Trophoblast cell (in vitro differentiated cells and primary cell): ENCODE measurements around the gene GGTLC1.

Source experiments
- DNase-seq, 2 donors: peaks; one replicate each; pipeline ENCODE4 v3.0.0-alpha.2; 2016
- H2AFZ ChIP-seq: 2 replicates; pipeline ENCODE4 v1.6.1; 2013; ENCODE audit warnings: low read length, moderate library complexity, mild to moderate bottlenecking; ENCODE audit not compliant: insufficient read depth, poor library complexity
- H2AK5ac ChIP-seq: 2 replicates; pipeline ENCODE4 v1.6.1; 2013; ENCODE audit warnings: mild to moderate bottlenecking, low read length
- H2BK120ac ChIP-seq: 2 replicates; pipeline ENCODE4 v1.6.1; 2013; ENCODE audit warnings: low read length, mild to moderate bottlenecking, moderate library complexity; ENCODE audit not compliant: insufficient read depth, poor library complexity
- H2BK12ac ChIP-seq: 2 replicates; pipeline ENCODE4 v1.6.1; 2013; ENCODE audit warnings: mild to moderate bottlenecking, low read length, moderate library complexity
- H2BK5ac ChIP-seq: 2 replicates; pipeline ENCODE4 v1.6.1; 2013; ENCODE audit warnings: low read length, low read depth, moderate library complexity, mild to moderate bottlenecking; ENCODE audit not compliant: poor library complexity
- H3K14ac ChIP-seq: 2 replicates; pipeline ENCODE4 v1.6.1; 2013; ENCODE audit warnings: mild to moderate bottlenecking, low read length
- H3K18ac ChIP-seq: 2 replicates; pipeline ENCODE4 v1.6.1; 2013; ENCODE audit warnings: mild to moderate bottlenecking, low read length
- H3K23ac ChIP-seq: 2 replicates; pipeline ENCODE4 v1.6.1; 2013; ENCODE audit warnings: low read length
- H3K27ac ChIP-seq: 2 replicates; pipeline ENCODE4 v1.5.1; 2013; ENCODE audit warnings: low read depth, mild to moderate bottlenecking, inconsistent platforms, low read length, moderate library complexity
- H3K27me3 ChIP-seq: 2 replicates; pipeline ENCODE4 v1.6.1; 2013; ENCODE audit warnings: inconsistent platforms, mild to moderate bottlenecking, low read length, moderate library complexity; ENCODE audit not compliant: insufficient read depth
- H3K36me3 ChIP-seq, 2 experiments: 1 replicate in 1 of 2; 2 replicates in 1 of 2; pipeline ENCODE4 v1.6.1; 2013; ENCODE audit warnings: low read length in 2 of 2, mild to moderate bottlenecking in 2 of 2, moderate library complexity in 1 of 2; ENCODE audit not compliant: insufficient read depth in 2 of 2, control insufficient read depth in 1 of 2
- H3K4ac ChIP-seq: 2 replicates; pipeline ENCODE4 v1.6.1; 2013; ENCODE audit warnings: low read depth, mild to moderate bottlenecking, low read length, moderate library complexity
- H3K4me1 ChIP-seq, 2 experiments: 1 replicate in 1 of 2; 2 replicates in 1 of 2; pipeline ENCODE4 v1.6.1; 2013; ENCODE audit warnings: low read length in 2 of 2, mild to moderate bottlenecking in 2 of 2, moderate library complexity in 1 of 2; ENCODE audit not compliant: insufficient read depth in 2 of 2, control insufficient read depth in 1 of 2
- H3K4me2 ChIP-seq: 2 replicates; pipeline ENCODE4 v1.6.1; 2013; ENCODE audit warnings: inconsistent platforms, mild to moderate bottlenecking, low read length, moderate library complexity
- H3K4me3 ChIP-seq: 2 replicates; pipeline ENCODE4 v1.5.1; 2013; ENCODE audit warnings: mild to moderate bottlenecking, low read depth, low read length, inconsistent platforms
- H3K79me1 ChIP-seq: one replicate; pipeline ENCODE4 v1.6.1; 2013; ENCODE audit warnings: low read length
- H3K79me2 ChIP-seq: 2 replicates; pipeline ENCODE4 v1.6.1; 2013; ENCODE audit warnings: low read length, mild to moderate bottlenecking; ENCODE audit not compliant: control insufficient read depth, insufficient read depth, poor library complexity
- H3K9ac ChIP-seq: 2 replicates; pipeline ENCODE4 v1.6.1; 2013; ENCODE audit warnings: mild to moderate bottlenecking, low read length
- H3K9me3 ChIP-seq: 2 replicates; pipeline ENCODE4 v1.6.1; 2013; ENCODE audit warnings: low read depth, mild to moderate bottlenecking, control low read depth, inconsistent platforms, low read length; ENCODE audit not compliant: insufficient read depth
- H4K12ac ChIP-seq: 2 replicates; pipeline ENCODE4 v1.6.1; 2013; ENCODE audit warnings: low read depth, mild to moderate bottlenecking, low read length, moderate library complexity
- H4K8ac ChIP-seq: 2 replicates; pipeline ENCODE4 v1.6.1; 2013; ENCODE audit warnings: low read depth, mild to moderate bottlenecking, low read length, moderate library complexity
- H4K91ac ChIP-seq: one replicate; pipeline ENCODE4 v1.6.1; 2013; ENCODE audit warnings: low read depth, mild to moderate bottlenecking, low read length, moderate library complexity
- WGBS: extraction: QIAGEN DNeasy Blood & Tissue Kit; methylation state at CpG from one replicate; pipeline ENCODE4 v1.1.7; 2013; ENCODE audit warnings: missing lambda C conversion rate; ENCODE audit not compliant: insufficient read length, insufficient coverage; ENCODE audit errors: extremely low coverage; 5-methylcytosine and 5-hydroxymethylcytosine counted together

GGTLC1 gene

GRCh38 chr20:24017458-24017755 lies 28.8 kb upstream of the GGTLC1 start:
- no peaks in the 10 kb centered on the region for H3K36me3 ChIP-seq
- H3K4me2 ChIP-seq, result no peak overlapping the region
- no peak overlapping the region for H2BK120ac ChIP-seq
- H3K18ac ChIP-seq, result no peak overlapping the region
- WGBS, result no CpG with 5 or more reads among the region's 3 CpGs
- H2AK5ac ChIP-seq, result no peak overlapping the region
- H3K9me3 ChIP-seq, result no peaks in the 10 kb centered on the region
- no peak for DNase-seq
- no peaks in the 10 kb centered on the region for H3K4me1 ChIP-seq
- H4K12ac ChIP-seq, result no peak overlapping the region
- no peaks in the 10 kb centered on the region for H3K79me1 ChIP-seq
- no peak overlapping the region for H3K4me3 ChIP-seq
- no peak overlapping the region for H3K23ac ChIP-seq
- H4K91ac ChIP-seq, result no peak overlapping the region
- H3K9ac ChIP-seq, result no peak overlapping the region
- no peaks in the 10 kb centered on the region for H3K27me3 ChIP-seq
- H2BK12ac ChIP-seq, result no peak overlapping the region
- H3K79me2 ChIP-seq, result no peaks in the 10 kb centered on the region
- no peak overlapping the region for H3K4ac ChIP-seq
- no peak overlapping the region for H2AFZ ChIP-seq
- H2BK5ac ChIP-seq, result no peak overlapping the region
- H4K8ac ChIP-seq, result no peak overlapping the region
- H3K14ac ChIP-seq, result no peak overlapping the region
- no peak overlapping the region for H3K27ac ChIP-seq

- H3K79me2 ChIP-seq, result no peaks in the 10 kb centered on the region
- no peak overlapping the region for H3K4ac ChIP-seq
- no peaks in the 10 kb centered on the region for H3K9me3 ChIP-seq
- no peaks in the 10 kb centered on the region for H3K36me3 ChIP-seq
- H3K14ac ChIP-seq, result no peak overlapping the region
- no peaks in the 10 kb centered on the region for H3K4me1 ChIP-seq
- no peak overlapping the region for H3K9ac ChIP-seq
- no peak overlapping the region for H2AFZ ChIP-seq
- H3K4me3 ChIP-seq, result no peak overlapping the region
- no peak overlapping the region for H3K27ac ChIP-seq
- no peak overlapping the region for H4K12ac ChIP-seq
- H3K18ac ChIP-seq, result no peak overlapping the region
- no peak overlapping the region for H2BK12ac ChIP-seq
- no peak overlapping the region for H2BK120ac ChIP-seq
- H2AK5ac ChIP-seq, result no peak overlapping the region
- no peaks in the 10 kb centered on the region for H3K79me1 ChIP-seq
- no peak overlapping the region for H2BK5ac ChIP-seq
- no CpG with 5 or more reads among the region's 8 CpGs for whole genome bisulfite sequencing
- no peak overlapping the region for H4K91ac ChIP-seq
- H3K23ac ChIP-seq, result no peak overlapping the region
- no peak overlapping the region for H3K4me2 ChIP-seq
- DNase-seq, result no peak
- H4K8ac ChIP-seq, result no peak overlapping the region
- H3K27me3 ChIP-seq, result no peaks in the 10 kb centered on the region
These were observed 28.3 kb upstream of the GGTLC1 start for GRCh38 chr20:24016607-24017457.

- no peak overlapping the region for H3K9ac ChIP-seq
These were observed 25.4 kb upstream of the GGTLC1 start for GRCh38 chr20:24013953-24014352.

GRCh38 chr20:24011282-24011681 lies 22.7 kb upstream of the GGTLC1 start:
- no peak overlapping the region for H3K14ac ChIP-seq
- H3K9ac ChIP-seq, result no peak overlapping the region
- H3K27me3 ChIP-seq, result no peaks in the 10 kb centered on the region
- H3K4me3 ChIP-seq, result no peak overlapping the region
- H3K4me1 ChIP-seq, result peaks cover 0 to 4% of the 10 kb centered on the region in 2 experiments
- no peak for DNase-seq
- H2BK120ac ChIP-seq, result no peak overlapping the region
- peaks cover 2% of the 10 kb centered on the region for H3K9me3 ChIP-seq
- no peak overlapping the region for H2AFZ ChIP-seq
- no peaks in the 10 kb centered on the region for H3K79me2 ChIP-seq
- no peak overlapping the region for H3K4me2 ChIP-seq
- H3K18ac ChIP-seq, result no peak overlapping the region
- no peak overlapping the region for H3K23ac ChIP-seq
- no peak overlapping the region for H4K8ac ChIP-seq
- no peak overlapping the region for H3K27ac ChIP-seq
- no CpG with 5 or more reads among the region's 6 CpGs for WGBS
- H3K36me3 ChIP-seq, result no peaks in the 10 kb centered on the region
- H2BK5ac ChIP-seq, result no peak overlapping the region
- no peaks in the 10 kb centered on the region for H3K79me1 ChIP-seq
- H4K91ac ChIP-seq, result no peak overlapping the region
- no peak overlapping the region for H2BK12ac ChIP-seq
- no peak overlapping the region for H2AK5ac ChIP-seq
- no peak overlapping the region for H3K4ac ChIP-seq
- H4K12ac ChIP-seq, result no peak overlapping the region

More at GRCh38 chr20:24013953-24014352, 25.4 kb upstream of the GGTLC1 start:
- Histone ChIP-seq H3K9me3 (peaks cover 2% of the 10 kb centered on the region), H2AK5ac (no peak overlapping the region), H3K79me2 (no peaks in the 10 kb centered on the region), H3K27ac (no peak overlapping the region), H2BK5ac (no peak overlapping the region), H2BK120ac (no peak overlapping the region), H3K14ac (no peak overlapping the region), H3K4ac (no peak overlapping the region), H4K91ac (no peak overlapping the region), H4K12ac (no peak overlapping the region), H3K23ac (no peak overlapping the region), H3K18ac (no peak overlapping the region), H3K79me1 (no peaks in the 10 kb centered on the region), H3K4me3 (no peak overlapping the region), H3K4me1 (peaks cover 0 to 2% of the 10 kb centered on the region in 2 experiments), H2BK12ac (no peak overlapping the region), H3K27me3 (no peaks in the 10 kb centered on the region), H3K4me2 (no peak overlapping the region), H2AFZ (no peak overlapping the region), H4K8ac (no peak overlapping the region), H3K36me3 (no peaks in the 10 kb centered on the region)
- DNase-seq, result no peak
- no CpG with 5 or more reads among the region's 3 CpGs for WGBS
